ENCODE results near the gene FRMD1. TPM values are rescaled to one million over a fixed set of nuclear protein-coding genes. Genes with fewer than 3 reads are reported as not detected.

FRMD1 gene
- total and polyA plus RNA-seq, 10 of the 15 experiments (the other 5 are each of a cell fraction or from before 2014, with no cell fraction given): not detected

- SMC1A ChIA-PET (ENCODE audit: uncharacterized antibody, unreplicated experiment): no interaction called here
- RAD21 ChIA-PET (ENCODE audit: unreplicated experiment): no interaction called here
- ATAC-seq (no peak), FAIRE-seq (no peak), DNase-seq (ENCODE audit: low read depth, low spot score) (no peak)
- H3K4me1 ChIP-seq (ENCODE audit: control insufficient read depth, insufficient read depth, low read length): no peaks in the 10 kb centered on the region
- POLR2A ChIA-PET: no interaction called here
- intact Hi-C loops (cut with micrococcal nuclease; ENCODE audit: unreplicated experiment): no loop called here
- H3K36me3 ChIP-seq (ENCODE audit: control insufficient read depth in 2 of 2, insufficient read depth in 2 of 2, low read length in 1 of 2): no peaks in the 10 kb centered on the region
- H3K9me3 ChIP-seq (replicated peaks; ENCODE audit: control insufficient read depth, insufficient read depth, low read length): no peaks in the 10 kb centered on the region; the same call in 2 of the 3 replicates
- no peaks in the 10 kb centered on the region for H3K27me3 ChIP-seq (replicated peaks in 1 of 2; ENCODE audit: control insufficient read depth in 2 of 2, insufficient read depth in 2 of 2, low read length in 1 of 2)
- H3K4me3 ChIP-seq: no peak overlapping the region
- CTCF ChIA-PET: no interaction called here
- no peak overlapping the region for H3K27ac ChIP-seq (ENCODE audit: control insufficient read depth, insufficient read depth)
- no peak for TF ChIP-seq RUNX3 (IDR thresholded peaks at IDR 0.05; ENCODE audit: low read length)
- no peaks in the 10 kb centered on the region for H3K79me2 ChIP-seq (ENCODE audit: control insufficient read depth, insufficient read depth, low read length)
- WGBS (ENCODE audit: insufficient coverage, insufficient replicate concordance, low lambda C conversion rate, missing lambda C conversion rate): 54% methylated on average over 16 of the region's 16 CpGs
- no peaks in the 10 kb centered on the region for H4K20me1 ChIP-seq (ENCODE audit: control insufficient read depth, insufficient read depth)
- H2AFZ ChIP-seq (ENCODE audit: control insufficient read depth, low read depth, low read length): no peak overlapping the region
- H3K4me2 ChIP-seq (ENCODE audit: control insufficient read depth, insufficient read depth): no peak overlapping the region
- BruUV-seq (replicated peaks): no TSS peak
- in situ Hi-C loops (cut with MboI): no loop called here
- H3K9ac ChIP-seq (ENCODE audit: control insufficient read depth, insufficient read depth, low read length): no peak overlapping the region
These were observed 11.2 kb upstream of the FRMD1 start for GRCh38 chr6:168090064-168090690.

- no TSS peak for BruUV-seq (replicated peaks)
- intact Hi-C loops (cut with micrococcal nuclease; ENCODE audit: unreplicated experiment): no loop called here
These were observed 10.4 kb upstream of the FRMD1 start for GRCh38 chr6:168089186-168090063.

More at GRCh38 chr6:168089186-168090063, 10.4 kb upstream of the FRMD1 start:
- no peak for FAIRE-seq
- no peak for ATAC-seq
- SMC1A ChIA-PET (ENCODE audit: uncharacterized antibody, unreplicated experiment): no interaction called here
- in situ Hi-C loops (cut with MboI): no loop called here
- Histone ChIP-seq H3K9me3 (replicated peaks; ENCODE audit: control insufficient read depth, insufficient read depth, low read length) (no peaks in the 10 kb centered on the region; the same call in 2 of the 3 replicates), H4K20me1 (ENCODE audit: control insufficient read depth, insufficient read depth) (no peaks in the 10 kb centered on the region), H3K4me3 (no peak overlapping the region), H3K9ac (ENCODE audit: control insufficient read depth, insufficient read depth, low read length) (no peak overlapping the region), H3K4me2 (ENCODE audit: control insufficient read depth, insufficient read depth) (no peak overlapping the region), H3K79me2 (ENCODE audit: control insufficient read depth, insufficient read depth, low read length) (no peaks in the 10 kb centered on the region), H3K27me3 (replicated peaks in 1 of 2; ENCODE audit: control insufficient read depth in 2 of 2, insufficient read depth in 2 of 2, low read length in 1 of 2) (no peaks in the 10 kb centered on the region), H3K36me3 (ENCODE audit: control insufficient read depth in 2 of 2, insufficient read depth in 2 of 2, low read length in 1 of 2) (no peaks in the 10 kb centered on the region), H3K27ac (ENCODE audit: control insufficient read depth, insufficient read depth) (no peak overlapping the region), H3K4me1 (ENCODE audit: control insufficient read depth, insufficient read depth, low read length) (no peaks in the 10 kb centered on the region), H2AFZ (ENCODE audit: control insufficient read depth, low read depth, low read length) (no peak overlapping the region)
- WGBS (ENCODE audit: insufficient coverage, insufficient replicate concordance, low lambda C conversion rate, missing lambda C conversion rate): 60% methylated on average over 34 of the region's 34 CpGs
- POLR2A ChIA-PET: no interaction called here
- CTCF ChIA-PET: no interaction called here
- no peak for DNase-seq (ENCODE audit: low read depth, low spot score)
- RAD21 ChIA-PET (ENCODE audit: unreplicated experiment): no interaction called here
- TF ChIP-seq TCF12 (IDR thresholded peaks at IDR 0.05; ENCODE audit: low read depth, low read length): no peak
